H54 (cell line): ENCODE results near the gene TRPM3.

Source experiments
- DNase-seq: peaks from one replicate; pipeline ENCODE4 v3.0.0; 2011; ENCODE audit warnings: low spot score, mixed read lengths; ENCODE audit not compliant: insufficient read length
- FAIRE-seq: peaks from 3 replicates; lab custom pipeline; 2011; peaks lifted over from hg19 to GRCh38; lab: Jason Lieb, UNC
- POLR2A ChIP-seq: IDR thresholded peaks from 2 replicates; pipeline ENCODE4 v1.6.1; 2011; ENCODE audit warnings: low read depth, mild to moderate bottlenecking, low read length

The TRPM3 gene

GRCh38 chr9:70519912-70520724, 601.3 kb downstream of the TRPM3 start:
- FAIRE-seq = no peak
- DNase-seq = no peak
- no peak for TF ChIP-seq POLR2A

- no peak for DNase-seq
- FAIRE-seq = no peak
- no peak for TF ChIP-seq POLR2A
Observed at GRCh38 chr9:70517926-70518610, 603.4 kb downstream of the TRPM3 start.

GRCh38 chr9:70514273-70514672, 607.1 kb downstream of the TRPM3 start:
- no peak for DNase-seq
- FAIRE-seq = no peak
- TF ChIP-seq POLR2A = no peak

- TF ChIP-seq POLR2A = no peak
- FAIRE-seq (no peak), DNase-seq (no peak)
Observed at GRCh38 chr9:70511858-70512257, 609.6 kb downstream of the TRPM3 start.

GRCh38 chr9:70510157-70510770, 611.2 kb downstream of the TRPM3 start:
- DNase-seq (peak; percentile 45), FAIRE-seq (peak; percentile 52)
- no peak for TF ChIP-seq POLR2A

GRCh38 chr9:70506159-70506558, 615.3 kb downstream of the TRPM3 start:
- FAIRE-seq (no peak), DNase-seq (no peak)
- no peak for TF ChIP-seq POLR2A

GRCh38 chr9:70504834-70505233, 616.6 kb downstream of the TRPM3 start:
- TF ChIP-seq POLR2A = no peak
- DNase-seq (no peak), FAIRE-seq (no peak)

GRCh38 chr9:70502690-70503089, 618.7 kb downstream of the TRPM3 start:
- DNase-seq = no peak
- TF ChIP-seq POLR2A = no peak
- no peak for FAIRE-seq

GRCh38 chr9:70500793-70501192, 620.6 kb downstream of the TRPM3 start:
- no peak for DNase-seq

GRCh38 chr9:70499621-70500020, 621.8 kb downstream of the TRPM3 start:
- no peak for TF ChIP-seq POLR2A
- FAIRE-seq (no peak), DNase-seq (no peak)

More at GRCh38 chr9:70500793-70501192, 620.6 kb downstream of the TRPM3 start:
- no peak for TF ChIP-seq POLR2A
- no peak for FAIRE-seq

GRCh38 chr9:70498866-70499265, 622.6 kb downstream of the TRPM3 start:
- FAIRE-seq (no peak), DNase-seq (no peak)
- no peak for TF ChIP-seq POLR2A

GRCh38 chr9:70496244-70496643, 625.2 kb downstream of the TRPM3 start:
- TF ChIP-seq POLR2A = no peak
- DNase-seq (no peak), FAIRE-seq (no peak)

GRCh38 chr9:70495514-70495913, 625.9 kb downstream of the TRPM3 start:
- no peak for FAIRE-seq
- TF ChIP-seq POLR2A = no peak
- no peak for DNase-seq

- TF ChIP-seq POLR2A = no peak
- FAIRE-seq = no peak
- no peak for DNase-seq
Observed at GRCh38 chr9:70494221-70494620, 627.2 kb downstream of the TRPM3 start.
